ENCODE data around the gene C1orf232. TPM values are rescaled to one million over a fixed set of nuclear protein-coding genes. Genes with fewer than 3 reads are reported as not detected.

Gene C1orf232
- total and polyA plus RNA-seq, 2 of the 13 experiments (the other 11 are each of a cell fraction or from before 2014, with no cell fraction given) = not detected

- no peak overlapping the region for H3K4me3 ChIP-seq (replicated peaks in 1 of 3; ENCODE audit: insufficient read depth in 1 of 3, low read depth in 2 of 3, low read length in 3 of 3)
- 69% methylated on average over 3 of the region's 3 CpGs for WGBS (ENCODE audit: low lambda C conversion rate)
- CTCF ChIA-PET (ENCODE audit: low intra/inter-chr PET ratio, low total read pairs) = no interaction called here
- H2AFZ ChIP-seq (ENCODE audit: low read length) = no peak overlapping the region
- peaks cover 0 to 31% of the 10 kb centered on the region in 2 experiments; a peak in 2 of 5 replicates for H3K27me3 ChIP-seq (ENCODE audit: control insufficient read depth in 1 of 2, insufficient read depth in 2 of 2, low read length in 2 of 2)
- no peaks in the 10 kb centered on the region for H3K79me2 ChIP-seq (ENCODE audit: insufficient read depth, low read length)
- H3K9me3 ChIP-seq (ENCODE audit: low read length) = no peaks in the 10 kb centered on the region
- no peaks in the 10 kb centered on the region for H3K36me3 ChIP-seq (replicated peaks in 1 of 2; ENCODE audit: control insufficient read depth in 1 of 2, insufficient read depth in 2 of 2, low read length in 2 of 2)
- no peak for DNase-seq (ENCODE audit: low spot score)
- no peaks in the 10 kb centered on the region for H4K20me1 ChIP-seq (ENCODE audit: insufficient read depth, low read length)
- no peak for FAIRE-seq
- no peak overlapping the region for H3K4me2 ChIP-seq (ENCODE audit: low read depth, low read length)
- no peaks in the 10 kb centered on the region for H3K4me1 ChIP-seq (ENCODE audit: insufficient read depth, low read length)
- intact Hi-C loops (cut with micrococcal nuclease; ENCODE audit: unreplicated experiment) = no loop called here
- ATAC-seq = no peak
- in situ Hi-C loops (cut with HindIII; ENCODE audit: extremely low pct_ligation_motif_present, low pct_unique_long_range_greater_than_20kb) = no loop called here
- POLR2A ChIA-PET = no interaction called here
- H3K9ac ChIP-seq (ENCODE audit: insufficient read depth, low read depth, low read length) = no peak overlapping the region
- H3K27ac ChIP-seq (ENCODE audit: extremely low read length, insufficient read depth, low read length) = no peak overlapping the region
- BruUV-seq (replicated peaks) = no TSS peak
- no peak for TF ChIP-seq ZNF543 (CRISPR knock-in tag; IDR thresholded peaks at IDR 0.05)
- no peak for TF ChIP-seq RNF2 (conservative IDR thresholded peaks at IDR 0.05; ENCODE audit: low read depth)
- TF ChIP-seq ATAD3A (CRISPR knock-in tag; IDR thresholded peaks at IDR 0.05) = no peak
- TF ChIP-seq MAFK (conservative IDR thresholded peaks at IDR 0.05 in 1 of 2, IDR thresholded peaks at IDR 0.05 in 1 of 2; ENCODE audit: low read length in 2 of 2) = peak; percentile 21 to 31; a peak in 1 of 4 replicates
Observed at GRCh38 chr1:26195805-26196204, 27.0 kb upstream of the C1orf232 start.

- Histone ChIP-seq H3K4me3 (replicated peaks in 1 of 3; ENCODE audit: insufficient read depth in 1 of 3, low read depth in 2 of 3, low read length in 3 of 3) (no peak overlapping the region), H3K4me2 (ENCODE audit: low read depth, low read length) (no peak overlapping the region), H3K79me2 (ENCODE audit: insufficient read depth, low read length) (no peaks in the 10 kb centered on the region), H3K36me3 (replicated peaks in 1 of 2; ENCODE audit: control insufficient read depth in 1 of 2, insufficient read depth in 2 of 2, low read length in 2 of 2) (0 out of 5 replicates have a peak, but pooled peaks cover 0 to 2% of the 10 kb centered on the region in 2 experiments), H3K27ac (ENCODE audit: extremely low read length, insufficient read depth, low read length) (no peak overlapping the region), H2AFZ (ENCODE audit: low read length) (no peak overlapping the region), H3K9ac (ENCODE audit: insufficient read depth, low read depth, low read length) (no peak overlapping the region), H3K27me3 (ENCODE audit: control insufficient read depth in 1 of 2, insufficient read depth in 2 of 2, low read length in 2 of 2) (peaks cover 0 to 11% of the 10 kb centered on the region in 2 experiments; a peak in 2 of 5 replicates), H3K9me3 (ENCODE audit: low read length) (no peaks in the 10 kb centered on the region), H3K4me1 (ENCODE audit: insufficient read depth, low read length) (no peaks in the 10 kb centered on the region), H4K20me1 (ENCODE audit: insufficient read depth, low read length) (no peaks in the 10 kb centered on the region)
- intact Hi-C loops (cut with micrococcal nuclease; ENCODE audit: unreplicated experiment) = no loop called here
- in situ Hi-C loops (cut with HindIII; ENCODE audit: extremely low pct_ligation_motif_present, low pct_unique_long_range_greater_than_20kb) = no loop called here
- ChIA-PET POLR2A (no interaction called here), CTCF (ENCODE audit: low intra/inter-chr PET ratio, low total read pairs) (no interaction called here)
- DNase-seq (ENCODE audit: low spot score) (no peak), ATAC-seq (no peak), FAIRE-seq (no peak)
- WGBS (ENCODE audit: low lambda C conversion rate) = 22% methylated on average over 3 of the region's 3 CpGs
- BruUV-seq (replicated peaks) = no TSS peak
- TF ChIP-seq PAWR (CRISPR knock-in tag; IDR thresholded peaks at IDR 0.05; ENCODE audit: borderline replicate concordance) = no peak
- TF ChIP-seq ZNF451 (CRISPR knock-in tag; IDR thresholded peaks at IDR 0.05) = no peak
- no peak for TF ChIP-seq REST (IDR thresholded peaks at IDR 0.05; ENCODE audit: borderline replicate concordance in 1 of 2, low read depth in 1 of 2, low read length in 2 of 2)
- TF ChIP-seq MATR3 (CRISPR knock-in tag; IDR thresholded peaks at IDR 0.05) = no peak
- no peak for TF ChIP-seq MXD3 (CRISPR knock-in tag; IDR thresholded peaks at IDR 0.05)
- no peak for TF ChIP-seq TEF (CRISPR knock-in tag; IDR thresholded peaks at IDR 0.05)
- no peak for TF ChIP-seq CERS6 (CRISPR knock-in tag; IDR thresholded peaks at IDR 0.05)
- no peak for TF ChIP-seq KAT8 (CRISPR knock-in tag; IDR thresholded peaks at IDR 0.05)
- TF ChIP-seq ZNF784 (CRISPR knock-in tag; IDR thresholded peaks at IDR 0.05; ENCODE audit: borderline replicate concordance) = no peak
Observed at GRCh38 chr1:26191739-26192138, 23.0 kb upstream of the C1orf232 start.

Measured in HepG2 (cell line).